Neural cell (in vitro differentiated cells): Measurements from ENCODE around the gene TRUB1. TPM values are rescaled to one million over a fixed set of nuclear protein-coding genes. Genes with fewer than 3 reads are reported as not detected.

Source experiments
- H2AFZ ChIP-seq: fragments of 200-600, 300-800 bp; sonication (generic), shearing (Covaris generic); 2 replicates; pipeline ENCODE4 v1.6.0; 2014; ENCODE audit warnings: low read depth, mild to moderate bottlenecking, antibody characterized with exemption, low read length, moderate library complexity
- H3F3A ChIP-seq: fragments of 200-600 bp; shearing (Covaris generic); 2 replicates; pipeline ENCODE4 v1.6.1; 2016; ENCODE audit warnings: mild to moderate bottlenecking, moderate library complexity, mixed read lengths, antibody characterized with exemption, low read length; ENCODE audit not compliant: insufficient read depth, poor library complexity, severe bottlenecking
- H3K27ac ChIP-seq: fragments of 200-600, 300-800 bp; sonication (generic), shearing (Covaris generic); 2 replicates; pipeline ENCODE4 v1.5.1; 2014; ENCODE audit warnings: mild to moderate bottlenecking, low read length, moderate library complexity
- H3K27me3 ChIP-seq: fragments of 300-800, 200-600 bp; sonication (generic), shearing (Covaris generic); 2 replicates; pipeline ENCODE4 v1.6.0; 2014; ENCODE audit warnings: mild to moderate bottlenecking, low read depth, low read length, moderate library complexity; ENCODE audit not compliant: insufficient read depth
- H3K36me3 ChIP-seq: fragments of 300-800, 200-600 bp; sonication (generic), shearing (Covaris generic); 2 replicates; pipeline ENCODE4 v1.5.1; 2014; ENCODE audit warnings: mild to moderate bottlenecking, antibody characterized with exemption, low read length, moderate library complexity; ENCODE audit not compliant: insufficient read depth
- H3K4me2 ChIP-seq: fragments of 300-800, 200-600 bp; sonication (generic), shearing (Covaris generic); 2 replicates; pipeline ENCODE4 v1.6.0; 2014; ENCODE audit warnings: mild to moderate bottlenecking, low read length
- H3K4me3 ChIP-seq: fragments of 300-800, 200-600 bp; sonication (generic), shearing (Covaris generic); 2 replicates; pipeline ENCODE4 v1.5.1; 2014; ENCODE audit warnings: mild to moderate bottlenecking, low read length, moderate library complexity
- H3K79me2 ChIP-seq: fragments of 200-600 bp; shearing (Covaris generic); replicated peaks from 2 replicates; pipeline ENCODE4 v1.6.0; 2014; ENCODE audit warnings: mild to moderate bottlenecking, low read length, moderate library complexity; ENCODE audit not compliant: insufficient read depth
- H3K9ac ChIP-seq: fragments of 300-800, 200-600 bp; sonication (generic), shearing (Covaris generic); 2 replicates; pipeline ENCODE4 v1.6.1; 2016; ENCODE audit warnings: mild to moderate bottlenecking, low read length, mixed read lengths
- H3K9me2 ChIP-seq: fragments of 200-600 bp; shearing (Covaris generic); 2 replicates; pipeline ENCODE4 v1.6.1; 2016; ENCODE audit warnings: mild to moderate bottlenecking, low read length, mixed read lengths; ENCODE audit not compliant: insufficient read depth
- H3K9me3 ChIP-seq: fragments of 200-600, 300-800 bp; sonication (generic), shearing (Covaris generic); 2 replicates; pipeline ENCODE4 v1.6.1; 2016; ENCODE audit warnings: mild to moderate bottlenecking, mixed run types, low read length, moderate library complexity, mixed read lengths
- H4K20me1 ChIP-seq: fragments of 200-600 bp; shearing (Covaris generic); 2 replicates; pipeline ENCODE4 v1.6.1; 2016; ENCODE audit warnings: mild to moderate bottlenecking, mixed run types; ENCODE audit not compliant: insufficient read depth
- CTCF ChIP-seq: fragments of 450-650 bp; IDR thresholded peaks from 2 replicates; pipeline ENCODE4 v1.5.1; 2014; ENCODE audit warnings: antibody characterized with exemption, mild to moderate bottlenecking, moderate library complexity; ENCODE audit not compliant: poor library complexity, severe bottlenecking
- EP300 ChIP-seq: fragments of 450-650 bp; conservative IDR thresholded peaks from 2 replicates; pipeline ENCODE4 v1.6.1; 2014; ENCODE audit warnings: antibody characterized with exemption, mild to moderate bottlenecking, moderate library complexity; ENCODE audit not compliant: poor library complexity, severe bottlenecking
- EZH2 ChIP-seq: fragments of 200-600, 300-800 bp; shearing (Covaris generic), sonication (generic); IDR thresholded peaks from 2 replicates; pipeline ENCODE4 v1.6.1; 2014; ENCODE audit warnings: antibody characterized with exemption, low read length, borderline replicate concordance, mild to moderate bottlenecking; ENCODE audit not compliant: insufficient read depth, poor library complexity, severe bottlenecking
- MXI1 ChIP-seq: fragments of 450-650 bp; conservative IDR thresholded peaks from 2 replicates; pipeline ENCODE4 v1.6.1; 2014; ENCODE audit warnings: antibody characterized with exemption, mild to moderate bottlenecking; ENCODE audit not compliant: poor library complexity, severe bottlenecking
- POLR2AphosphoS5 ChIP-seq: IDR thresholded peaks from 2 replicates; pipeline ENCODE4 v1.6.1; 2012
- RAD21 ChIP-seq: fragments of 450-650 bp; conservative IDR thresholded peaks from 2 replicates; pipeline ENCODE4 v1.6.1; 2014; ENCODE audit warnings: antibody characterized with exemption, mild to moderate bottlenecking, moderate library complexity
- REST ChIP-seq: IDR thresholded peaks from 2 replicates; pipeline ENCODE4 v1.6.1; 2012; ENCODE audit warnings: borderline replicate concordance
- SMC3 ChIP-seq: fragments of 450-650 bp; conservative IDR thresholded peaks from 2 replicates; pipeline ENCODE4 v1.6.1; 2014; ENCODE audit warnings: antibody characterized with exemption, mild to moderate bottlenecking, moderate library complexity; ENCODE audit not compliant: poor library complexity
- TAF1 ChIP-seq: IDR thresholded peaks from 2 replicates; pipeline ENCODE4 v1.6.1; 2012; ENCODE audit warnings: low read depth
- polyA plus RNA-seq: library from polyadenylated mRNA; depleted of rRNA; stranded (reverse); fragments of >200 nt; gene quantifications from 2 replicates; pipeline ENCODE4 v1.2.3, GENCODE V29; 2014

Gene TRUB1
- polyA plus RNA-seq, 1 donor from 2014 or later: 48.8 TPM

GRCh38 chr10:115024371-115024770 is 86.4 kb downstream of the TRUB1 start:
- Histone ChIP-seq H3K79me2 (no peaks in the 10 kb centered on the region), H3K27me3 (no peaks in the 10 kb centered on the region), H3K27ac (no peak overlapping the region)

DNA sequence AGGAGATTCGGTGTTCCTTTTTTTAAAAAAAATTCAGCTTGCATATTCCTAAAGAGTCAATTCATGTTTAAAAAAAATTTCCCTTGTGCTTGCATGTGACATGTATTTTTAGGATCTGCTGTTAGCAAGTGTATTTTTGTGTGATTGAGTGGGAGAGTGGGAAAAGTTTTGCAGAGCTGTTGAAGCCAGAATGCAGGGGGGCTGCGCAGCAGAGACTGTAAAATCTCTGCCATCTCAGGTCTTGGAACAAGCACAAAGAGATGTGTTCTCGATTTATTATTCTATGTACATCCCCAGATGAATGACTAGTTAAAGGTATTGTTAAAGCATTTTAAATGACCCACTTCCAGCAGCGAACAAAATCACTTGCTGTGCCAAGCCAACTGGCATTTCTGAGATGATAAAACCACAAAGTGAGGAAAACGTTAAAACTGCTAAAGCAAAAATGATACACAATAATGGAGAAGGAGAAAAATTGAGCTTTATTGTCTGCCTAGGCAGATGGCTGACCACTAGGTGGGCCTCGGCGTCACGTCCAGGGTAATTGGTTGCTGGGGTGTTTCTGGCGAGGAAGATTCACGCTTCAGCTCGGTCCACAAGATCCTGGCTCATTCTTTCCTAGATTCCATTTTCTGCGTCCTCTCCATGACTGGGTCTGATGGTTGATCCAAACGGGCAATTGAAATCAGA is 88.2 kb downstream of the TRUB1 start:
- H3K79me2 ChIP-seq: no peaks in the 10 kb centered on the region
- no peaks in the 10 kb centered on the region for H3K36me3 ChIP-seq
- H3K9me2 ChIP-seq: no peaks in the 10 kb centered on the region
- H3K27me3 ChIP-seq: no peaks in the 10 kb centered on the region
- H3K9ac ChIP-seq: no peak overlapping the region
- no peak overlapping the region for H3K4me3 ChIP-seq
- no peaks in the 10 kb centered on the region for H3F3A ChIP-seq
- no peaks in the 10 kb centered on the region for H3K9me3 ChIP-seq
- H4K20me1 ChIP-seq: no peaks in the 10 kb centered on the region
- no peak overlapping the region for H3K4me2 ChIP-seq
- no peak overlapping the region for H2AFZ ChIP-seq
- no peak overlapping the region for H3K27ac ChIP-seq
- TF ChIP-seq RAD21: no peak
- no peak for TF ChIP-seq CTCF
- TF ChIP-seq SMC3: no peak
- no peak for TF ChIP-seq EZH2
- no peak for TF ChIP-seq EP300
- TF ChIP-seq POLR2AphosphoS5: no peak

More at GRCh38 chr10:115024371-115024770, 86.4 kb downstream of the TRUB1 start:
- Histone ChIP-seq H3K4me2 (no peak overlapping the region), H3K9ac (no peak overlapping the region), H3K9me3 (no peaks in the 10 kb centered on the region), H2AFZ (no peak overlapping the region), H3K4me3 (no peak overlapping the region), H3K36me3 (no peaks in the 10 kb centered on the region), H4K20me1 (no peaks in the 10 kb centered on the region), H3F3A (no peaks in the 10 kb centered on the region), H3K9me2 (no peaks in the 10 kb centered on the region)
- TF ChIP-seq TAF1: no peak
- TF ChIP-seq RAD21: no peak
- no peak for TF ChIP-seq CTCF
- TF ChIP-seq EP300: no peak
- TF ChIP-seq MXI1: no peak
- no peak for TF ChIP-seq EZH2
- no peak for TF ChIP-seq REST
- no peak for TF ChIP-seq SMC3
- TF ChIP-seq POLR2AphosphoS5: no peak
